GM19395 (cell line): ENCODE data around the gene PRKD2.
"Not testable (repeated sequence)": the region's sequence is repeated elsewhere in the genome, so short reads cannot be mapped to it uniquely, and the experiment has no call there.

Source experiments
- ATAC-seq: cut with Tn5 transposase; IDR thresholded peaks from one replicate; pipeline ENCODE4 v1.9.1; 2021; ENCODE audit warnings: mild to moderate bottlenecking, moderate library complexity; ENCODE audit not compliant: unreplicated experiment

The PRKD2 gene

DNA sequence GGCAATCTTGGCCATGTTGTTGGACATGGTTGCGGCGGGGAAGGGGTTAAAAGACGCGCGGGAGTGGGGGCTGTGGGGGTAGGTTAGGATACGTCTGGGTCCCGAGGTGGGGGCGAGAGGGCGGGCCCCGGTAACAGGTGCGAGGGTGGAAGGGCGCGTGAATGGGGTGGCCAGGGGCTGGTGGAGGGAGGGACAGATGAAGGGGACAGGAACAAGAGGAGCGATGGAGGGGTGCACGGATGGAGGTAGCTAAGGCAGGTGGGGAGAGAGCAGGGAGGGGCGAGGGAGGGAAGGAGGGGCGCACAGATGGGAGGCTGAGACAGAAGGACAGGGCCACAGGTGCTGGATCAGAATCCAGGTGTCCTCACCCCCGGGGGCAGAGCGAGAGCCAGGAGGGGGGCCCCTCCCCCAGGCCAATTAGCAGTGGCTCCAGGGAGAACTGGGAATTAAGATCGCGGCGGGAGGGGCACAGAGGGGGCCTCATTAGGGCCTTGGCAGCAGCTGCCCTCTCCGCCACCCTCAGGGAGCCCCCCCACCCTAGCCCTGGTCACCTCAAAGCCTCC is 82.2 kb downstream of the PRKD2 start:
- ATAC-seq, result no peak

DNA sequence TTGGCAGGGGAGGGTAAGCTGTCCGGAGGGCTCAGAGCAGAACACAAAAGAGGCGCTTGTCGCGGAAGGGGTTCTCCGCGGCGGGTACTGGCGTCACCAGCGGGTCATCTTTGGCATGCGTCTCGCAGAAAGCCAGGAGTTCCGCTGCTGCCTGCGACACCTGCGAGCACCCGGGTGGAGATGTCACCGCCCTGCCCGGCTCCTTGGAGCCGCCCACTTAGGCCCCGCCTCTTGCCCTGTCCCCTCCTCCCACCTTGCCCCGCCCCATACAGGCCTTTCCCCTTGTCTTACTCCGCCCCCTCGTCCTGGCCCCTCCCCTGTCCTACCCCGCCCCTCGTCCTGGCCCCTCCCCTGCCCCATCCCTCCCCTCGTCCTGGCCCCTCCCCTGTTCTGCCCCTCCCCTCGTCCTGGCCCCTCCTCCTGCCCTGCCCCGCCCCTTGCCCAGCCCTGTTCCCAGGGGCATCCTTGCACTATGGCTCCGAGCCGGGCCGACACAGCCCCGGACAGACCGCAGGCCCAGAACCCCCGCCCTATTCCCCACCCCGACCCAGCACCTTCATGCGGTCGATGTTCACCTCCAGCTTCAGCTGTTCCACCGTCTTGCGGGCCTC is 82.8 kb downstream of the PRKD2 start:
- peak; percentile 59 for ATAC-seq

DNA sequence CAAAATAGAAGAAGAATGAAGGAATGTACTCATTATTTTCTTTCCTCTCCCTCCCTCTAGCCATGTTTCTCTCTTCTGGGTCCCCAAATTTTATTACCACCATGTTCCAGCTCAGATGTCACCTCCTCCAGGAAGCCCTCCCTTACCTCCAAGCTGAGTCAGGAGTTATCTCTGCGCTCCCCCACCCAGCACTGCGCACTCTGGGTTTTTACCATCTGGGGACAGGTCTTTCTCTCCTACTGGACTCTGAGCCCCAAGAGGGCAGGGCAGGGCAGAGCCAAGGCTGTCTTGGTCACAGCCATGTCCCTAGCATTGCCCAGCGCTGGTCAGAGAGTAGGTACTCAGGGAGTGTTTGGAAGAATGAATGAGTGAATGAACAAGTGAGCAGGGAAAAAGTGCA is 83.8 kb downstream of the PRKD2 start:
- no peak for ATAC-seq

DNA sequence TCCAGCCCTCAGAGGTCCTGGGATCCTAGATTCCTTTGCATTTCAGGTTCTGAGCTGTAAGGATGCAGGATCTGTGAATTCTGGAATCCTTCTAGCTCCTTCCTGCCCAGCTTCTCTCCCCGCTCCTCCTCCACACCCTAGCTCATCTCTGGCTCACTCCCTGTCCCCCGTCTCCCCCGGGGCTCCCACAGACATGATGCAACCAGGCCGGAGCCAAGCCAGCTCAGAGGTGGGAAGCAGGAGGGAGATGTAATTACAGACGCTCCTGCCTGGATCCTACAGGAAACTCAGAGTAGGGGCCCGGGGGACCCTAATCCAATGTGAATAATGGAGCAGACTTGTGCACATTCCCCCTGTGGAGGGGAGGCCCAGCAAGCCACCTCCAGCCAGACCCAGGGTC is 85.4 kb downstream of the PRKD2 start:
- no peak for ATAC-seq

DNA sequence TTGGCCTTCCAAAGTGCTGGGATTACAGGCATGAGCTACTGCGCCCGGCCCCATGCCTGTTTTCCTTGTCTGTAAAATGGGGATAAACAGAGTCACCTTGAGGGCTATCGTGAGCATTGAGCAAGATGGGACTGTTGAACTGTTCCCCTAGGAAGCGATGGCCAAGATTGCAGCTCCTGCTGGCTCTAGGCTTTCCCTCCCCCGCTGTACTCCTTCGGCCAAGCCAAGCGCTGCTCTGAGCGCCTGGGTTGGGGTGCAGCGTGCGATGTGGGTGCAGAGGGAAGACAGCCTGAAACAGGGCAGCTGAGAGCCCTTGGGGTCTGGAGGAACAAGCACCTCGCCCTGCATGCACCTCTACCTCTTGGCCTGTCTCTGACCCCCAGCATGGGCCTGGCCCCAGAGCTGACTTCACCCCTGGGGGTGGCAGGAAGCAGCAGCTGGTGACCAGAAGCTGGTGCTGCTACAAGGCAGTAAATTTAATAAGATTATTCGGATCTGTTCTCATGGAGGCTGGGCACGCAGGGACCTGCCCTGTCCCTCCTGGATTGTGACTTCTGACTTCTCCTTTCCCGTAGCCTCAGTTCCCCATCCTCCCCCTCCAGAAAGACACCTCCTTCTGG is 86.2 kb downstream of the PRKD2 start:
- ATAC-seq, result no peak

DNA sequence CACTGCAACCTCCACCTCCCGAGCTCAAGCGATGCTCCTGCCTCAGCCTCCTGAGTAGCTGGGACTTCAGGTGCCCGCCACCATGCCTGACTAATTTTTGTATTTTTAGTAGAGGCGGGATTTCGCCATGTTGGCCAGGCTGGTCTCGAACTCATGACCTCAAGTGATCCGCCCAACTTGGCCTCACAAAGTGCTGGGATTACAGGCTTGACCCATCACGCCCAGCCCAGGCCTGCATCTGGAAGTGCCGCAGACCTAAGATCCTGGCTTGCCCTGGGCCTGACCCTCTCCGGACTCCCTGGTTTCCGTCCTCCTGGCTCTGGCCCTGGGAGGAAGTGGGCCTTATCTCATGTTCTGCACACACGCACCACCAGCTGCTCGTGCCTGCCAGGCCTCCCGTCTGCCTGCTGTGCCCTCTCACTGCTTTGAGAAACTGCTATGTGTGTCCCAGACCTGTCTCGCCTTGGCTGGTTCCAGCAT is 87.3 kb downstream of the PRKD2 start:
- ATAC-seq, result no peak

DNA sequence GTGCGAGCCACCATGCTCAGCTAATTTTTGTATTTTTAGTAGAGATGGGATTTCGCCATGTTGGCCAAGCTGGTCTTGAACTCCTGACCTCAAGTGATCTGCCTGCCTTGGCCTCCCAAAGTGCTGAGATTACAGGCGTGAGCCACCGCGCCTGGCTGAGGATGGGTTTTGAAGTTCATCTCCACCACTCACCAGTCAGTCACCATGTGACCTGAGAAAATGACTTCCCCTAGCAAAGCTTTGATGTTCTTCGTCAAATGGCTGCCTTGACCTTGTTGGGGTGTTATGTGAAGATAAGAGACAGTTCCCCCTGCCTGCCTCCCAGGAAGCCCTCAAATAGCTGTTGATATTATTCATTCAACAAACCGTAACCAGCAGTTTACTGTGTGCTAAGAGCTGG is 87.9 kb downstream of the PRKD2 start:
- ATAC-seq, result not testable (repeated sequence)

DNA sequence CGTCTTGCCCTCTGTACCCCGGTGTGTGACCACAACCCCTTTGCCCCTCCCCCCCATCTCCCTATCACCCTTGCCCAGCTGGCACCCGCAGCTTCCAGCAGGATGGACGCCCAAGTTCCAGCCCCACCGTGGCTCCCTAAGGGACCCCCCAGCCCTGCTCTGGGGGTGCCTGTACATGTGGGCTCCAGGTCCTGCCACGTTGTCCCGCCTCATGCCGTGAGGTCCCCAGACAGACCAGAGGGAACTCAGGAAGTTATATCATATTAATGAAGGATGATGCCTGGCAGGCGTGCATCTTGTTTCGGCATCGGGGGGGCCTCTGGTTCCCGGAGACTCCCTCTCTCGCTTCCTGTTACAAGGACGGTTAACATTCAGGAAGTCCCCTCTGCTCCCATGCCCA is 90.5 kb downstream of the PRKD2 start:
- ATAC-seq, result no peak

DNA sequence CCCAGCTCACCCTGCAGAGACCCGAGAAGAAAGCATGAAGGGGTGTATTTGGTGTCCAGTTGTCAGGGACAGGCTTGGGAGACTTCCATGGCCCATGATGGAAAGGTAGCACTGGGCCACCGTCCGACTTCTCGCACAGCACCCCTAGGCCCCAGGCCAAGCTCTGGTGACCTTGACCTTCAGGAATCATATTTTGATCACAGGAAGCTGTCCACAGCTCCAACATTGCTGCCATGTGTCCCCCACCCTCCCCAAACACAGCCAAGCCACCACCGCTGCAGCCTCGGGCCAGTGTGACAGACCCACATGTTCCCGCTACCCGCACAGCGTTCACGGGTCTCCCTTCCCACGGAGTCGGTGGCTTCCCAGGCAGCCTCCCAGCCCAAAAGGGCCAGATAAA is 91.2 kb downstream of the PRKD2 start:
- ATAC-seq, result no peak

DNA sequence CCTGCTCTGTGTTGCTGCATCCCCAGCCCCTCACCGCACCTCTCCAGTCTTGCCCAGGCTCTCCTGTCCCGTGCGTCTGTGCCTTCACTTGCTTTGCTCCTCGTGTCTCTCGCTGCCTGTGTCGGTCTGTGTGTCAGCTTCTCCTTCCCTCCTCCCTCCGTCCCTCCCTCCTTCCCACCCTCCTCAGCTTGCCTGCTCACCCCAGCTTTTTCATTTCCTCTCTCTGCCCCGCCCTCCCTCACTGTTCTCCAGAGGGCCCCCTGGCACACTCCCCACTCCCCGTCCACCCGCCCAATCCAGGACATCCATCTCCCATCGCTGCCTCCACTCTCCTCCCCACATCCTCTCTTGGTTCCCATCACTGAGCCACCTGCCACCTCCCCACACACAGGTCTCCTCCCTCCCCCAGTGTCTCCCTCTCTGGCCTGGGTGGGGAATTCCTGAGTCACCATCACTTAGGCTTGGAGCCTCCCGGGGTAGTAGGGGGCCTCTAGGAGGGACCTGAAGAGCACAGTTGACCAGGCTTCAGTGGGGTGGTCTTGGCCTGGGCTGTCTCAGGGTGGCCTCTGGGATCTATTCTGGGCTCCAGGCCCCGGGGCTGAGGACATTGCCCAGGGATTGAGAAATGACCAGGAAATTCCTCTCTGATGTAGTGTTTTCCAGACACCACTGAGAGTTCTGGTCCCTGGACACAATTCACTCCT is 91.8 kb downstream of the PRKD2 start, which contains the start of gene PTGIR:
TSS of gene PTGIR (minus strand) at position 132 of the 704 bp plus-strand sequence. CDS start 864 bp downstream, outside the sequence.
- no peak for ATAC-seq
